K562 (cell line): ENCODE data around the gene HOXB5. TPM values are rescaled to one million over a fixed set of nuclear protein-coding genes. Genes with fewer than 3 reads are reported as not detected.

Experiments used
- CEBPZ ChIP-seq: fragments of 150-350 bp; IDR thresholded peaks from 2 replicates; pipeline ENCODE4 v1.6.1; 2014; ENCODE audit warnings: low read depth, mild to moderate bottlenecking, low read length, borderline replicate concordance
- DPF2 ChIP-seq: fragments of 450-650 bp; IDR thresholded peaks from 2 replicates; pipeline ENCODE4 v1.6.1; 2016
- EGR1 ChIP-seq: fragments of 450-650 bp; conservative IDR thresholded peaks from 2 replicates; pipeline ENCODE4 v1.6.1; 2017; ENCODE audit warnings: mild to moderate bottlenecking
- FOXP1 ChIP-seq: sonication (generic); formaldehyde crosslinking; IDR thresholded peaks from 2 replicates; pipeline ENCODE4 v1.8.0; 2022; ENCODE audit warnings: mild to moderate bottlenecking, missing genetic modification reagents
- LCOR ChIP-seq: sonication (generic); formaldehyde crosslinking; IDR thresholded peaks from 2 replicates; pipeline ENCODE4 v1.8.0; 2022; ENCODE audit warnings: mild to moderate bottlenecking, missing genetic modification reagents
- NELFE ChIP-seq: IDR thresholded peaks from 2 replicates; pipeline ENCODE4 v1.6.1; 2011; ENCODE audit warnings: mild to moderate bottlenecking; ENCODE audit not compliant: insufficient read depth, insufficient read length
- NEUROD1 ChIP-seq: fragments of 150-350 bp; IDR thresholded peaks from 2 replicates; pipeline ENCODE4 v1.6.1; 2014; ENCODE audit warnings: borderline replicate concordance, low read length, low read depth; ENCODE audit not compliant: partially characterized antibody
- NR2C2 ChIP-seq, 2 experiments: fragments of 200-800 bp in 1 of 2; sonication (Bioruptor generic) in 1 of 2; sonication (generic) in 1 of 2; formaldehyde crosslinking in 1 of 2; IDR thresholded peaks; 2 replicates each; pipeline versions ENCODE4 v1.6.1 to v1.8.0; 2016 to 2022; ENCODE audit warnings: mild to moderate bottlenecking in 1 of 2, missing compliant biosample characterization in 1 of 2, missing genetic modification characterization in 1 of 2, missing genetic modification reagents in 1 of 2
- TCF7L2 ChIP-seq: fragments of 150-350 bp; IDR thresholded peaks from 2 replicates; pipeline ENCODE4 v1.6.1; 2016; ENCODE audit warnings: low read depth, mild to moderate bottlenecking, low read length, moderate library complexity
- TEAD4 ChIP-seq, 2 experiments: sonication (generic) in 1 of 2; formaldehyde crosslinking in 1 of 2; IDR thresholded peaks; 2 replicates each; pipeline versions ENCODE4 v1.6.1 to v1.8.0; 2012 to 2022; ENCODE audit warnings: borderline replicate concordance in 1 of 2, inconsistent platforms in 1 of 2, low read length in 1 of 2, mild to moderate bottlenecking in 1 of 2, missing genetic modification reagents in 1 of 2
- ZBTB2 ChIP-seq: fragments of 450-650 bp; IDR thresholded peaks from 2 replicates; pipeline ENCODE4 v1.6.1; 2016; ENCODE audit warnings: antibody characterized with exemption
- ZBTB40 ChIP-seq, 2 experiments: fragments of 450-650 bp in 1 of 2; sonication (generic) in 1 of 2; formaldehyde crosslinking in 1 of 2; IDR thresholded peaks; 2 replicates each; pipeline versions ENCODE4 v1.7.1 to v1.9.0; 2016 to 2022; ENCODE audit warnings: inconsistent platforms in 1 of 2, mild to moderate bottlenecking in 1 of 2, missing genetic modification reagents in 1 of 2
- ZNF124 ChIP-seq: sonication (generic); formaldehyde crosslinking; IDR thresholded peaks from 2 replicates; pipeline ENCODE4 v1.8.1; 2022; ENCODE audit warnings: missing genetic modification reagents
- ZNF133 ChIP-seq: fragments of 250-450 bp; sonication (Bioruptor Pico); IDR thresholded peaks from 2 replicates; pipeline ENCODE4 v1.4.0; 2020; ENCODE audit warnings: mild to moderate bottlenecking
- polyA plus RNA-seq, 8 experiments: library from polyadenylated mRNA; depleted of rRNA in 4 of 8; stranded (reverse) in 5 of 8; unstranded in 3 of 8; fragments of >200 nt; fragmentation: Nextera tagmentation in 2 of 8; fragmentation: Illumina TruSeq in 1 of 8; extraction: Ambion mirVana in 2 of 8; extraction: Trizol in 1 of 8; gene quantifications; 2 replicates each; pipeline versions ENCODE4 v1.2.1 to v1.2.3, GENCODE V29; 2011 to 2014; ENCODE audit warnings: inconsistent platforms in 1 of 8, missing spikeins in 1 of 8
- total RNA-seq, 7 experiments: library from RNA; depleted of rRNA in 6 of 7; stranded (reverse); fragments of >200 nt in 6 of 7; fragmentation: Illumina TruSeq in 2 of 7; extraction: Trizol in 2 of 7; gene quantifications; 2 replicates each; pipeline versions ENCODE4 v1.2.1 to v1.2.3, GENCODE V29; 2011 to 2021; ENCODE audit warnings: low replicate concordance in 1 of 7

HOXB5 gene
- total and polyA plus RNA-seq, 9 of the 15 experiments (the other 6 are each of a cell fraction or from before 2014, with no cell fraction given): 0.24 to 2.7 (median 0.65) TPM

GRCh38 chr17:48582750-48583069 is 10.9 kb downstream of the HOXB5 start (continued):
- TF ChIP-seq ZBTB2: no peak
- TF ChIP-seq NR2C2 (CRISPR knock-in tag; IDR thresholded peaks at IDR 0.05): no peak
- peak; percentile 47 for TF ChIP-seq NR2C2 (tag; IDR thresholded peaks at IDR 0.05)
- TF ChIP-seq TCF7L2: no peak
- TF ChIP-seq DPF2: 0 out of 2 replicates have a peak, but pooled peaks have one; percentile 12
- TF ChIP-seq TEAD4 (IDR thresholded peaks at IDR 0.05; ENCODE audit: low read length): no peak
- no peak for TF ChIP-seq TEAD4 (CRISPR knock-in tag; IDR thresholded peaks at IDR 0.05; ENCODE audit: borderline replicate concordance)
- TF ChIP-seq ZBTB40 (IDR thresholded peaks at IDR 0.05): no peak
- TF ChIP-seq ZBTB40 (CRISPR knock-in tag; IDR thresholded peaks at IDR 0.05): no peak
- TF ChIP-seq EGR1: no peak
- TF ChIP-seq ZNF124 (CRISPR knock-in tag): no peak
- TF ChIP-seq CEBPZ: no peak
- TF ChIP-seq NEUROD1: peak; percentile 7
- no peak for TF ChIP-seq LCOR (CRISPR knock-in tag)
- TF ChIP-seq ZNF133: no peak
- no peak for TF ChIP-seq NELFE
- no peak for TF ChIP-seq FOXP1
